Activated CD8-positive, alpha-beta memory T cell treated with anti-CD3 and anti-CD28 coated beads for 1 hour (primary cell): ENCODE data around the gene NCBP3.
"Not testable (repeated sequence)": the region's sequence is repeated elsewhere in the genome, so short reads cannot be mapped to it uniquely, and the experiment has no call there.

ENCODE experiments used
- DNase-seq, 2 donors: peaks; one replicate each; pipeline ENCODE4 v3.0.0-alpha.2; 2020; ENCODE audit warnings: low read depth in 1 of 2; ENCODE audit errors: extremely low read depth in 1 of 2

Gene NCBP3

DNA sequence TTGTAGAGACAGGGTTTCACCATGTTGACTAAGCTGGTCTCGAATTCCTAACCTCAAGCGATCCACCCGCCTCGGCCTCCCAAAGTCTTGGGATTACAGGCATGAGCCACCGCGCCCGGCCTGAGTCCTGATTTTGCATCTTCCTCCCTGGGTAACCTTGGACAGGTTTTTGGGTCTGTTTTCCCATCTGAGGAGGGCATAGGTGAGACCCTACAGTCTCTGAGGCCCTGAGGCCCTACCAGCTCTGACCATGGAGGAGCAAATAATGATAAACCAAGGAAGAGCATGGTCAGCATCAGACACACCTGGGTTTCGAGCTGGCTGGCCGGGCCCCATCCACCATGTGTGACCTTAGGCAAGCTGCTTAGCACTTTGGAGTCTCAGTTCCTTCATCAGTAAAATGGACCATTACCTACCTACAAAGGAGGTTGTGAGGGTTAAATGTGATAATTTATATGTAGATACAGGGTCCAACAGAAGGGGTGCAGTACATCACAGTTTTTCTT is 1.2 kb upstream of the NCBP3 start:
- DNase-seq = no peak

DNA sequence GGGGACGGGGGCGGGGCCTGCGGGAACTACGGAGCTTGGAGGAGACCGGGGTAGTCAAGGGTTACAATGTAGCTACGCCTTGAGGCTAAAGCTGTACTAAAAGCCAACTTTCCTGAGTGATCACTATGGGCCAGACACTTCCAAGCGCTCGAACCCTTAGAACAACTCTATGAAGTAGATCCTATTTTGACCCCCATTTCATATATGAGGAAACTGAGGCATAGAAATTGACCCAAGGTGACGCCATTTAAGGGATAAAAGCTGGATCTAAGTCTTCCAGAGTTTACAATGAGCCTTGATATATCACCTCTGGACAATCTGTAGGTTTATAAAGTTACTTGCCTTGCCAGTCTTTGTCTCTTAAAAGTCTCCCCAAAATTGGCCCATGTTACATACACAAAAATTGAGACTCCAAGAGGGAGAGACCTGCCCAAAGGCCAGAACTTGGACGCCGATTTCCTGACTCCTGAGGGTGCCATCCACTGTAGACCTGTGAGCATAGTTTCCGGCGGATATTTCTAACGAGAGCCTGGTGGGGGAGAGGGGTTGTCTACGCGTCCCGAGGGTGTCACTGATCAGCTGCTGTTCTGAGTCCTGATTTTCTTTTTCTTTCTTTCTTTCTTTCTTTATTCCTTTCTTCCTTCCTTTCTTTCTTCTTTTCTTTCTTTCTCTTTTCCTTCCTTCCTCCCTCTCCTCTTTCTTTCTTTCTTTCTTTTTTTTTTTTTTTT is 555 bp upstream of the NCBP3 start:
- DNase-seq = no peak

DNA sequence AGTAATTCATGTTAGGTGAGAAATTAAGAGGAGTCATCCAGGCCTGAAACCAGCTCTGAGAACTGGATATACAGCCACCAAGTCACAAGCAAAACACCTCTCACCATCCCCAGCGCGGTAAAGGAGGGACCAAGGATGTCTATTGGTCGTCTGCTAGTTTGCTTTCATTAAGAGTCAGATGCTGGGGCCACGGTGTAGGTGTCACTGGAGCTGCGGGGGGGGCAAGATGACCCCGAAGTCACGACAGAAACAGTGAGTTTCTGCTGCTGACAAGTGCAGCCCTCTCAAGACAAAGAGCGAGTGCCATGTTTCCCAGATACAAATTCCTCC is 790 bp downstream of the NCBP3 start:
- DNase-seq = peak in 1 of 2 donors; percentile 5

DNA sequence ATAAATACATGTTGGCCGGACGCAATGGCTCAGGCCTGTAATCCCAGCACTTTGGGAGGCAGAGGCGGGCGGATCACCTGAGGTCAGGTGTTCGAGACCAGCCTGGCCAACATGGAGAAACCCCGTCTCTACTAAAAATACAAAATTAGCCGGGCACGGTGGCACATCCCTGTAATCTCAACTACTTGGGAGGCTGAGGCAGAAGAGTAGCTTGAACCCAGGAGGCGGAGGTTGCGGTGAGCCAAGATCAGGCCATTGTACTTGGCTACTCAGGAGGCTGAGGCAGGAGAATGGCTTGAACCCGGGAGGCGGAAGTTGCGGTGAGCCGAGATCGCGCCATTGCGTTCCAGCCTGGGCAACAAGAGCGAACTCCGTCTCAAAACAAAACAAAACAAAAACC is 1.5 kb downstream of the NCBP3 start:
- DNase-seq = not testable (repeated sequence)

DNA sequence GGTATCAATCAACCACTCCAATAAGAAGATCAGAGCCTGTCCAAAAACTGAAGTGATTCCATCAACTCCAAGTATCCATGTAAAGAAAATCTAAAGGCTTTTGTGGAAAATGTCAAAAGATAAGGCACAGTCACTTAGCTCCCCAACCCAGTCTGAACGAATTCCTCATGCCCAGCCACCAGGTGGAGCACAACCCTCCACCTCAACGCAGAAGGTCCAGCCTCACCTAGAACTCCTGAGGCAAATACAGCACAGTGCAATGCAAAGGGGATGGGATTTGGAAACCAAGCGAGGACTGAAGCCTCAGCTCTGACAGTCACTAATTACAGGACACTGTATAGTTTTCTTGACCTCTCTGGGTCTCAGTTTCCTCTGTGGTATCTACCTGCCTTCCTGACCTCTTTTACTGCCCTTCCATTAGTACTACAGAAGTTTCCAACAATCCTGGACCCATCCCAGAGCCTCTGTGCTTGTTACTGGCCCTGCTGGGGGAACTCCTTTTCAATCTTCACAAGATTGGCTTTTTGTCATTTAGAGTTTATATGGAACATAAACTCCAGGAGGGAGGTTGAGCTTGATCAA is 2.0 kb downstream of the NCBP3 start:
- DNase-seq = peak; percentile 11 to 29

DNA sequence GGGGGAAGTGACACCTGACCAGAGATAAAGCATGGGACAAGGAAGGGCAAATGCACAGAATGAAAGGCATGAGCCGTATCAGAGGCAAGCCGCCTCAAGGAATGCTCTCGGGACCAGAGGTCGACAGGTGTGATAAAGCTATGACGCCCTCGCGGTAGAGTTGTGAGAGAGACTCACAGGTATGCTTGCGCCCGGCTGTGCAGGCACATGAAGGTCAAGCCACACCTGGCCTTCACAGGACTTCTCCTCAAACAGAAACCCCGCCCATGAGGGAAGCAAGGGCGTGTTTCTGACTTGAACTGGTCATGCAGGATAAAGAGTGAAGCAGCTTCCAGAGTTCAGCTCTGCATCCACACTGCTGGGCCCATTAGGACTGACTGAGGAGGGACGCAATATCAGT is 7.8 kb downstream of the NCBP3 start:
- no peak for DNase-seq

DNA sequence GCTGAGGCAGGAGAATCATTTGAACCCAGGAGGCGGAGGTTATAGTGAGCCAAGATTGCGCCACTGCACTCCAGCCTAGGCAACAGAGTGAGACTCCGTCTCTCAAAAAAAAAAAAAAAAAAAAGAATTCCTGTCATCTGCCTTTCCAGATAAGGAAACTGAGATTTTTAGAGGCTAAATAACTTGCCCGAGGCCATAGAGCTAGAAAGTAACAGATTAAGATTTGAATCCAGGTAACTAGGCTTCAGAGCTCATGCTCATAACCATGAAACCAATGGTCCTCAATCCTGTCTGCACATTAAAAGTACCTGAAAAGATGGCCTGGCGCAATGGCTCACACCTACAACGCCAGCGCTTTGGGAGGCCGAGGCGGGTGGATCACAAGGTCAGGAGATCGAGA is 9.5 kb downstream of the NCBP3 start:
- no peak for DNase-seq

DNA sequence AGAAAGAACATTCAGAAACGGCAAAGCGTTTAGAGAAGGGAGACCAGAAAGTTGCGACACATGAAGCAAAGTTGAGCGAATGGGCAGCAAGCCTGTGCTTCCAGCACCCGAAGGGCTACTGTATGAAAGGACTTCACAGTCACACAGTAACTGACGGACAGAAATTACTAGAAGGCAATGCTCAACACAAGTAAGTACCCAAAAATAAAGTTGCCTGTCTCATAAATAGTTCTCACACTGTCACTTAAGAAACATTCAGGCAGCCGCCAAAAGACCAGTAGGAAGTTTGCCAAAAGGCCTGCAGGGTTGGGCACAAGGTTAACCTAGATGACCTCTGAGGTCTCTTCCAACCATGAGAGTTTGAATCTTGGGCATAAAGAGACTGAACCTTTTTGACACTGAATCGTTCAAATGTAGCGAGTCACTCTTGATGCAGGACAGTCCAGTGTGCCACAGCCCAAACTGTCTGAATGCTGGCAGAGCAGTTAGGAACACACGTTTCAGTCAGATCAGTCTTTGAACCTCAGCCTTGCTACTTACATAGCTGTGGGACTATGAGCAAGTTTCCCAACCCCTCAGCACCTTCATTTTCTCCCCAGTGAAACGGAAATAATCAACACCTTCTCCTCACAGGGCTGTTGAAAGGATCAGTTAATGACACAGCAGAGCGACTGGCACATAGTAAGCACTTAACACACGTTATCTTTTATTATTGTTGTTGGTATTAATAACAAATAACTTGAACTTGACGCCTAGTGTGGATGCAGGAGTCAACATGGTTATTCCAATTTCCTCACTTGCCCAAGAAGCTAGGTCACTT is 10.4 kb downstream of the NCBP3 start:
- DNase-seq = no peak

DNA sequence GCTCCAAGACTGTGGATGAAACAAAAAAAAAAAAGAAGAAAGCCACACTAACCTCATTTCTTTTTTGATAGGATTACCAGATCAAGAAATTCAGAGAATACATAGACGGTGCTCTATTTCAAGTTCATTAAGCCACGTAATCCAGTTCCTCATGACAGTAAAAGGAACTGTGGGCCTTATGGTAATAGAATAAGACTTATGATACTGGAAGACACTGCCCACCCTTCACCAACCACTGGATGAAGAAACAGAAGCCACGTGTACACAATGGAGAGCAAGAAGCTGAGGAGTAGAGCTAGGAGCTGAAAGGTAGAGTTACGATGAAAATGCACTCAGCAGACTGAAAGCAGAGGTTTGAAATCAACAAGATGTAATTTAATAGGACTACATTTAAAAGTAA is 11.2 kb downstream of the NCBP3 start:
- no peak for DNase-seq

DNA sequence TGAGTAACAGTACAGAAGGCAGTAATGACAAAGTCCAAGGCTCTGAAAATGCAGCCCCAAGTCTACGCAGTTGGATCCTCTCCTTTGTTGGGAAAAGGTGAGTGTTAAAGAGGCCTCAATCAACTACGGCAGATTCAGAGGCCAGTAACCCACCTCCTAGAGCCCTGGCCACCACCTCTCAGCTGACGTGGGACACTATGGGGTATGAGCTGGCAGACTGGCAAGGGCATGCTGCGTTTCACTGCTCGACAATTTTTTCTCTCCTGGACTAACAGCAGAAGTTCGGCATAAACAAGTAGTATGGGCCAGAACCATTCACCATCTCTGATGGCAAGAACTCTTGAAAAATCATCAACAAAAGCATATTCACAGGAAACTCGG is 17.2 kb downstream of the NCBP3 start:
- no peak for DNase-seq

DNA sequence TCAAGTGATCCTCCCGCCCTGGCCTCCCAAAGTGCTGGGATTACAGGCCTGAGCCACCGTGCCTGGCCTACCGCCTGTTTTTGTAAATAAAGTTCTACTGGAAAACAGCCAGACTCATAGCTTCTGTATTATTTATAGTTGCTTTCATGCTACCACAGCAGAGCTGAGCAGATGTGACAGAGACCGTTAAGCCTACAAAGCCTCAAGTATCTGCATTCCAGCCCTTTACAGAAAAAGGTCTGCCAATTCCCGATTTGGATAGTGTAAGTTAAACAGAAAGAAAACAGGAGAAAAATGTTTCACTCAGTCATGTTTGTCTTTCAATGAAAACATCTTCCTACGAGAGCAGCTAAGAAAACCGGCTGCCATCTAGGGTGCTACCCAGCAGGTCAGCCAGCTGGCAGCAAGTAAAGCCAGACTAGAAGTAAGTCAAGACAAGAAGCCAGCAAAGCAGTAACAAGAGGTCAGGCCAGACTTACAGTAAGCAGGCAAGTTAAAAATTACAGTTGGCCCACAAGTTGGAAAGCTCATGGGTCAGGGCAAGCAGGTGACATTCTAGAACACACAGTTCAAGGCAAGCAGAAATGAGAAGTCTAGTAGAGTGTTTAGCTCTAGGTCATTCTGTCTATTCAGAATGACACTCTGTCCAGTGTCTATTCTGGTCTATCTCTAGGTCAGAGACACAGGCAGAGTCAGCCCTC is 17.7 kb downstream of the NCBP3 start:
- no peak for DNase-seq

DNA sequence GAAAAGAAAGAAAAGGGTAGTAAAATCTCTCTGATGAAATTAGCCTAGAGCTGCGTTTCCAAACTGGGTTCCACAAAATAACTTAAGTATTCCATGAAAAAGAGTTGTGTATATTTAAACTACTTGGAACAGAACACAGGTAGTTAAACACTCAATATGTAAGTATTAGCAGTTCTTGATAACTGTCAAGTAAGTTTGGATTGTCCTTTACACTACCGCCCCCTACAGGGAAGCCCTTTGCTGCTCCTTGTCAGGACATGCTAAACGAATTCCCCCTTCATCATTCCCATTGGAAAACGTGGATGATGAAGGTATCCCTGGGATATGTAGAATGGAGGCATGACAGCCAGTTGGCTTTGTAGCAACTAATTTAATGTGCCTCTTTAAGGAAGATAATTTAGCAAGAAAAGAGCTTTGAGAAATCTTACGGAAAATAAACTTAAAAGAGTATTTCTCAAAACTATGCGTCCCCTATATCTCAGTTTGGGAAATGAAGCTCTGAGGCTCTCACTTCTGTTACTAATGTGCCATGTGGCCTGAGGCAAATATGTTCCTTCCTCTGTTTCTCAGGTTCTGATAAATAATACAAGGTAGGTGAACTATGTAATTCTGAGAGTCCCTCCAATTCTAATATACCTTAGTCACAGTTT is 18.8 kb downstream of the NCBP3 start:
- DNase-seq = peak; percentile 43 to 55

DNA sequence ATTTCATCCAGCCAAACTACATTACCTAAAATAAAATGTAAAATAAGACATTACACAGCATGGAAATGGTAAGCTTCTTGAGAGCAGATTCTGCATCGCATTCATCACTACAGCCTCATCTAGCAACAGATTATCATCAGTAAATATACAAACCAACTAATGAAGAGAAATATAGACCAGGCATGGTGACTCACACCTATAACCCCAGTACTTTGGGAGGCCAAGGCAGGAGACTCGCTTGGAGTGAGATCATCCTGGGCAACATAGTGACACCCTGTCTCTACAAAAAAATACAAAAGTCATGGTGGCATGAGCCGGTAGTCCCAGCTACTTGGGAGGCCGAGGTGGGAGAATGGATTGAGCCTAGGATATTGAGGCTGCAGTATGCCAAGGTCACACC is 19.9 kb downstream of the NCBP3 start:
- no peak for DNase-seq

DNA sequence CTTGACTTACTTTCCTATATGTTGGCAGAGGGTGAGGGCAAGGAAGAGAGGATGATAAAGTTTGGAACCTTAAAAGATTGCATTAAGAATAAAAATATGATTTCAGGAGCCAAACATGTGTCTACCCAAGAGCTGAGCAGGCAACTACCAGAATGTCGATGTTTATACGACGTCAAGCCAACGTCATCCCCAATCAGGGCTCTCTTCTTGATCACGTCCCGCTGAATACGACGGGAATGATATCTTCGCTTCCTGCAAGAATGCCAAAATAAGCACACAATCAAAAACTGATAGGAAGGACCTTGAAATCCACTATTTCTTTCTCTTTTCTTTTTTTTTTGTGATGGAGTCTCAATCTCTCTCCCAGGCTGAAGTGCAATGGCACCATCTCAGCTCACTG is 24.9 kb downstream of the NCBP3 start:
- DNase-seq = no peak

DNA sequence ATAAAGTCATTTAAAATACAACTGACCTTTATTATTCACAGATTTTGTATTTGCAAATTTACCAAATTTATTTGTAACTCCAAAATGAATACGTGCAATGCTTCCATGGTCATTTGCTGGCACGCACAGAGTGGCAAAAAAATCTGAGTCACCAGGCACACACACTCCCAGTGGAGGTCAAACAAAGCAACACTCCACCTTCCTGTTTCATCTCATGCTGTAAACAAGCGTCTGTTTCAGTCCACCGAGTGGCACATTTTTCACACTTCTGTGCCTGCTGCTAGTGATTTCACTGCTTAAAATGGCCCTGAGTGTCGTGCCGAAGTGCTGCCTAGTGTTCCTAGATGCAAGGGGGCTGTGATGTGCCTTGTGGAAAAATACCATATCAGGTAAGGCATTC is 27.3 kb downstream of the NCBP3 start:
- no peak for DNase-seq

DNA sequence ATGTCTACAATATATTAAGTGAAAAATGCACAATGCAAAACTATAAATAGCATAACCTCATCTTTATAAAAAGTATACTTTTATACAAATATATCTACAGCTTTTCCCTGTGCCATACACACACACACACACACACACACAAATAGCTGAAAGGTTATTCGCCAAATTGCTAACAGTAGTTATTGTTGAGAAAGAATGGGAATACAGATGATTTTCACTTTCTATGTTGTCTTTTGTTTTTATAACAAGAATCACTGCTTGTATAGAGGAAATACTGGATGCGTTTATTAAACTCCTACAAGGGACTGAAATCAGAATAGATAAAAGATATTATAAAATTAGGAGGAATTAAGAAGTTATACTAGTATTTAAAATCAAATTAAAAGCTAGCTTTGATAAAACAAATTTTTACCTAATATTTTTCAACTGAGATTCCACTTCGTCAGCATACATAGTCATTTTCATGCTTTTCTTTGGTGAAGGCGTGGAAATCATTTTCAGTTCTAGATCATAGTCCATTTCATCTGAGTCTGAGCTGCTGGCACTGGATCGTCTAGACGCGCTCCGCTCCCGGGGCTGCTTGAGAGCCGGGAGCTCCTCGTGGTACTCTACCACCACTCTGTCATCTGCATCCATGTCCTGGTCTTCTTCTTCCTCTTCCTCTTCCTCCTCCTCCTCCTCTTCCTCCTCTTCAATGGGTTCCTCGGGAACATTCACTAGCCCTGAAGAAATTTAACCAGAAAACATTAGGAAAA is 28.0 kb downstream of the NCBP3 start:
- no peak for DNase-seq

DNA sequence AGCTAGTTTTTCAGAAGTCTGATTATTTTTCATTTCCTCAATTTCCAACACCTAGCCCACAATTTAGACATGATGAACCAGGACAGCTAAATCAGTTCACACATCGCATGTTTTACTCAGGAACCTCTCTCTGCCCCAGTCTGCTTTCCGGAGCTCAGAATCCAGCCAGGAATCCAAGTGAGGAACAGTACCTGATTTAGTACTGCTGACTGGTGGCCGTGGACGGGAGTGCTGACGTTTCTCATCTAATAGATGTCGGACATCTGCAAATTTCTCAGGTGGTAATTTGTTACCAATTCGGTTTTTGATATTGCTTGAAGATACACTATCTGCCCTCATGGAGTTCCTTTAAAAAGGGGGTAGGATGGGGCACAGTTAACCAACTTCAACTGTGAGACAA is 30.1 kb downstream of the NCBP3 start:
- DNase-seq = no peak

DNA sequence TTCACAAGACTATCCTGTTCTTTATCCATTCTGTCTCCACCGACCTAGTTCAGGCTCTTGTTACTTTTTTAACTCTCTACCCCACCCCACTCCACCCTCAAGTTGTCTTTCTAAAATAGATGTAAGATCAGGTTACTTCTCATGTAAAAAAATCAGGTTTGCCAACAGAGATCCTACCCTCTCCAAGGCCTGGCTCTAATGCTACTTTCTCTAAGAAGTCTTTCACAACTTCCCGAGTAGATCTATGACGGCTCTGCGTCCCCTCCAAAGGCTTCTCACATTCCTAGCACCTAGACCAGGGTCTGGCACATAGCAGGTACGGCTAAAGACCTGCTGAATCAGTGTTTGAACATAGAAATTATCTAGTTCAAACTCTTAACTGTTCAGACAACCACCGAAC is 30.9 kb downstream of the NCBP3 start:
- DNase-seq = no peak

DNA sequence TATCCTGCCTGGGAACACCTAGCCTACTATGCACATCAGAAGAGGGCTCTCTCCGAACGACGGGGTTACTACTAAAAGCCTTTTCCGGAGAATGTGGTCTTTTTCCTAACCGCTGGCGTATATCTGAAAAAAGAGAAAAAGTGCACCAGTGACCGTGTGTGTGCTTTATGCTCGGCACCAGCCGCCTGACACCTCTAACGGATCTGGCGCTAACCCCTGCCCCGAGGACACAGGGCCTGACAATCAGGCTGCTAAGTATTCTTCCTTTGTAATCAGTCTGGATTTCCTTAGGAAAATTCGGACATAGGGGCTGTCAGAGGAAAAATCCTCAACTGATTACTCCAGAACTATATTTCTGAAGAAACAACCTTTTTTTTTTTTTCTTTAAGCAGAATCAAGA is 31.7 kb downstream of the NCBP3 start:
- DNase-seq = no peak

DNA sequence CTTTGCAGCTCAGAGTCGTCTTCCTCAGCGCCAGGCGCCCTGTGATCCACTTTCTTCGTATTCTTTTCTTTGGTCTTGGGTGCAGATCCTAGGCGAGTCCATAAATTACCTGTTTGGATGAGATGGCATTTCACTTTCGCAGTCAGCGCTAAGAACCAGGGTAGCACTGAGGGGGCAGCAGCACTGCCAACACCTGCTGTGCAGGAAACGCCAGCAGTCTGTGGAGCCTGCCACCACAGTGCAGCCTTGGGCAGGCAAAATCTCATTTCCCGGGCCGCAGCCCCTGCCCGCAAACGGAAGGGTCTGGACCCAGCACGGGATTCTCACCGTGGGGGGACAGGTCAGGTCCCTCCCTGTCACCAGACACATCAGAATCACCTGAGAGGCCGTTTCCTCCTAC is 32.9 kb downstream of the NCBP3 start:
- DNase-seq = no peak
